CD14-positive monocyte (primary cell): Measurements from ENCODE around the gene P4HA2. TPM values are rescaled to one million over a fixed set of nuclear protein-coding genes. Genes with fewer than 3 reads are reported as not detected.

Experiments used
- DNase-seq, 3 donors: peaks; one replicate each; pipeline ENCODE4 v3.0.0-alpha.2; 2011 to 2022
- H2AFZ ChIP-seq: 2 replicates; pipeline ENCODE4 v1.6.0; 2012; ENCODE audit warnings: mild to moderate bottlenecking, low read depth, low read length, inconsistent platforms; ENCODE audit not compliant: insufficient read depth, poor library complexity, severe bottlenecking
- H3K27ac ChIP-seq, 2 donors: 1 replicate in 1 of 2; 2 replicates in 1 of 2; pipeline ENCODE4 v1.5.1; 2012 to 2013; ENCODE audit warnings: low read length in 2 of 2, control low read depth in 1 of 2, inconsistent platforms in 1 of 2, low read depth in 1 of 2, mild to moderate bottlenecking in 1 of 2
- H3K27me3 ChIP-seq, 2 donors: one replicate each; pipeline versions ENCODE4 v1.6.0 to v1.6.1; 2011 to 2013; ENCODE audit warnings: low read length in 2 of 2; ENCODE audit not compliant: control insufficient read depth in 2 of 2, insufficient read depth in 2 of 2
- H3K36me3 ChIP-seq, 2 donors: replicated peaks in 1 of 2; 1 replicate in 1 of 2; 2 replicates in 1 of 2; pipeline versions ENCODE4 v1.5.1 to v1.6.1; 2012 to 2013; ENCODE audit warnings: low read length in 2 of 2, control low read depth in 1 of 2, inconsistent platforms in 1 of 2, mild to moderate bottlenecking in 1 of 2; ENCODE audit not compliant: insufficient read depth in 2 of 2, control insufficient read depth in 1 of 2
- H3K4me1 ChIP-seq, 2 donors: 1 replicate in 1 of 2; 2 replicates in 1 of 2; pipeline versions ENCODE4 v1.5.1 to v1.6.1; 2012 to 2013; ENCODE audit warnings: low read length in 2 of 2, control low read depth in 1 of 2, inconsistent platforms in 1 of 2, mild to moderate bottlenecking in 1 of 2, moderate library complexity in 1 of 2; ENCODE audit not compliant: insufficient read depth in 2 of 2, control insufficient read depth in 1 of 2
- H3K4me2 ChIP-seq: replicated peaks from 2 replicates; pipeline ENCODE3; 2012; ENCODE audit warnings: low read length, moderate library complexity, mild to moderate bottlenecking; ENCODE audit not compliant: poor library complexity, severe bottlenecking; ENCODE audit errors: extremely low read depth
- H3K4me3 ChIP-seq, 3 experiments: fragments of 200-600 bp in 1 of 3; sonication (generic) in 1 of 3; replicated peaks in 1 of 3; 1 replicate in 2 of 3; 2 replicates in 1 of 3; pipeline ENCODE4 v1.5.1; 2011 to 2013; ENCODE audit warnings: low read length in 3 of 3, mild to moderate bottlenecking in 3 of 3, control low read depth in 2 of 3, low read depth in 2 of 3, inconsistent platforms in 1 of 3, moderate library complexity in 1 of 3
- H3K79me2 ChIP-seq: 2 replicates; pipeline ENCODE4 v1.6.0; 2012; ENCODE audit warnings: mild to moderate bottlenecking, control low read depth, inconsistent platforms, low read length, moderate library complexity; ENCODE audit not compliant: insufficient read depth
- H3K9ac ChIP-seq: 2 replicates; pipeline ENCODE4 v1.6.0; 2017; ENCODE audit warnings: low read length, mild to moderate bottlenecking; ENCODE audit not compliant: insufficient read depth, poor library complexity, severe bottlenecking
- H3K9me3 ChIP-seq, 2 donors: replicated peaks in 1 of 2; 1 replicate in 1 of 2; 2 replicates in 1 of 2; pipeline versions ENCODE4 v1.5.1 to v1.6.1; 2012 to 2013; ENCODE audit warnings: low read length in 2 of 2, control low read depth in 1 of 2; ENCODE audit not compliant: control insufficient read depth in 1 of 2, insufficient read depth in 1 of 2
- H4K20me1 ChIP-seq: 2 replicates; pipeline ENCODE4 v1.6.0; 2012; ENCODE audit warnings: mild to moderate bottlenecking, low read length, control low read depth, moderate library complexity; ENCODE audit not compliant: insufficient read depth
- H3K27ac Mint-ChIP-seq, 7 donors: one replicate each; pipeline ENCODE4 v1.8.0; 2020; ENCODE audit warnings: mild to moderate bottlenecking in 7 of 7, mixed read lengths in 7 of 7, moderate library complexity in 6 of 7, inconsistent platforms in 2 of 7
- H3K27me3 Mint-ChIP-seq, 3 donors: one replicate each; pipeline ENCODE4 v1.8.0; 2021 to 2022; ENCODE audit warnings: low read depth in 3 of 3, mild to moderate bottlenecking in 3 of 3, mixed read lengths in 3 of 3, moderate library complexity in 3 of 3, inconsistent platforms in 1 of 3
- H3K36me3 Mint-ChIP-seq, 2 donors: one replicate each; pipeline ENCODE4 v1.8.0; 2020; ENCODE audit warnings: mixed read lengths in 2 of 2, inconsistent platforms in 1 of 2, mild to moderate bottlenecking in 1 of 2
- H3K4me1 Mint-ChIP-seq: one replicate; pipeline ENCODE4 v1.8.0; 2020; ENCODE audit warnings: mild to moderate bottlenecking, mixed read lengths
- H3K4me3 Mint-ChIP-seq, 2 donors: one replicate each; pipeline ENCODE4 v1.8.0; 2020; ENCODE audit warnings: mild to moderate bottlenecking in 2 of 2, mixed read lengths in 2 of 2, moderate library complexity in 1 of 2
- H3K9me3 Mint-ChIP-seq, 7 donors: one replicate each; pipeline ENCODE4 v1.8.0; 2020 to 2022; ENCODE audit warnings: mixed read lengths in 7 of 7, mild to moderate bottlenecking in 6 of 7, moderate library complexity in 6 of 7, inconsistent platforms in 2 of 7
- WGBS: methylation state at CpG from one replicate; pipeline ENCODE4 v1.1.5; 2013; ENCODE audit warnings: missing lambda C conversion rate; ENCODE audit not compliant: insufficient coverage; 5-methylcytosine and 5-hydroxymethylcytosine counted together
- intact Hi-C, 2 donors: fragments of 100-400 bp; cut with micrococcal nuclease; formaldehyde crosslinking; loops; one replicate each; pipeline versions ENCODE4 v1.15.0 to v1.15.1; 2023
- polyA plus RNA-seq, 3 donors: library from polyadenylated mRNA; depleted of rRNA in 1 of 3; unstranded in 2 of 3; stranded (reverse) in 1 of 3; fragments of 300-500 nt in 2 of 3; fragments of >200 nt in 1 of 3; fragmentation: Illumina TruSeq in 2 of 3; gene quantifications; 1 replicate in 2 of 3; 2 replicates in 1 of 3; pipeline ENCODE4 v1.2.3, GENCODE V29; 2012 to 2021
- TF ChIP-seq, protein P1 (sequence below): fragments of 200-600 bp; IDR thresholded peaks from one replicate; pipeline ENCODE4 v1.8.0; 2022; ENCODE audit warnings: antibody characterized with exemption, mild to moderate bottlenecking

Gene P4HA2
- polyA plus RNA-seq, 3 donors: 0.12 to 0.99 (median 0.45) TPM

DNA sequence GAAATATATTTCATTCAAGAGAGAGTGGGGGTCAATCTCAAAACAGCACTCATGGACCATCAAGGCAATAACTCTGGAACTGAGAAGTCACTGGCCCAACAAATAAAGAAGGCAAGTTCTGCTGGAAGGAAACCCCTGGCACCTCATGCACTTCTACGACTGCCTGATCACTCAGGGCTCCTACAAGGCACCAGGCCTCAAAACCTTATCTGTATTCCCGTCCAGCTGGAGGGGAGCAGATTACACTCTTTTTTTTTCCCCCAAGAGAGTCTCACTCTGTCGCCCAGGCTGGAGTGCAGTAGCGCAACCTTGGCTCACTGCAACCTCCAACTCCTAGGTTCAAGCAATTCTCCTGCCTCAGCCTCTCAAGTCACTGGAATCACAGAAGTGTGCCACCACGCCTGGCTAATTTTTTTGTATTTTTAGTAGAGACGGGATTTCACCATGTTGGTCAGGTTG, 49.9 kb downstream of the P4HA2 start:
- intact Hi-C loops: loop anchor here in 1 of 2 donors (5.0 kb wide), 1 partner anchor 110 kb away; no protein-coding TSS in a partner anchor
- H3K4me1 Mint-ChIP-seq: peaks cover 18% of the 10 kb centered on the region
- H3K27ac ChIP-seq: no peak overlapping the region
- WGBS: 100% methylated on average over 3 of the region's 6 CpGs
- no peak overlapping the region for H3K4me3 Mint-ChIP-seq
- H2AFZ ChIP-seq: no peak overlapping the region
- H3K4me3 ChIP-seq: no peak overlapping the region
- peak overlapping the region in 1 of 7 donors; percentile 1 for H3K27ac Mint-ChIP-seq
- no peaks in the 10 kb centered on the region for H4K20me1 ChIP-seq
- H3K27me3 Mint-ChIP-seq: peaks cover 0 to 3% (median 2%) of the 10 kb centered on the region in 3 donors
- H3K4me2 ChIP-seq: no peak overlapping the region
- H3K27me3 ChIP-seq: no peaks in the 10 kb centered on the region
- no peaks in the 10 kb centered on the region for H3K36me3 Mint-ChIP-seq
- H3K79me2 ChIP-seq: no peaks in the 10 kb centered on the region
- no peaks in the 10 kb centered on the region for H3K9me3 ChIP-seq
- H3K4me1 ChIP-seq: peaks cover 7 to 12% of the 10 kb centered on the region in 2 donors
- no peak for DNase-seq
- H3K36me3 ChIP-seq: no peaks in the 10 kb centered on the region
- H3K9ac ChIP-seq: no peak overlapping the region
- H3K9me3 Mint-ChIP-seq: peaks cover 0 to 7% (median 0%) of the 10 kb centered on the region in 7 donors
- TF ChIP-seq, protein P1, sequence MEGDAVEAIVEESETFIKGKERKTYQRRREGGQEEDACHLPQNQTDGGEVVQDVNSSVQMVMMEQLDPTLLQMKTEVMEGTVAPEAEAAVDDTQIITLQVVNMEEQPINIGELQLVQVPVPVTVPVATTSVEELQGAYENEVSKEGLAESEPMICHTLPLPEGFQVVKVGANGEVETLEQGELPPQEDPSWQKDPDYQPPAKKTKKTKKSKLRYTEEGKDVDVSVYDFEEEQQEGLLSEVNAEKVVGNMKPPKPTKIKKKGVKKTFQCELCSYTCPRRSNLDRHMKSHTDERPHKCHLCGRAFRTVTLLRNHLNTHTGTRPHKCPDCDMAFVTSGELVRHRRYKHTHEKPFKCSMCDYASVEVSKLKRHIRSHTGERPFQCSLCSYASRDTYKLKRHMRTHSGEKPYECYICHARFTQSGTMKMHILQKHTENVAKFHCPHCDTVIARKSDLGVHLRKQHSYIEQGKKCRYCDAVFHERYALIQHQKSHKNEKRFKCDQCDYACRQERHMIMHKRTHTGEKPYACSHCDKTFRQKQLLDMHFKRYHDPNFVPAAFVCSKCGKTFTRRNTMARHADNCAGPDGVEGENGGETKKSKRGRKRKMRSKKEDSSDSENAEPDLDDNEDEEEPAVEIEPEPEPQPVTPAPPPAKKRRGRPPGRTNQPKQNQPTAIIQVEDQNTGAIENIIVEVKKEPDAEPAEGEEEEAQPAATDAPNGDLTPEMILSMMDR: no peak

DNA sequence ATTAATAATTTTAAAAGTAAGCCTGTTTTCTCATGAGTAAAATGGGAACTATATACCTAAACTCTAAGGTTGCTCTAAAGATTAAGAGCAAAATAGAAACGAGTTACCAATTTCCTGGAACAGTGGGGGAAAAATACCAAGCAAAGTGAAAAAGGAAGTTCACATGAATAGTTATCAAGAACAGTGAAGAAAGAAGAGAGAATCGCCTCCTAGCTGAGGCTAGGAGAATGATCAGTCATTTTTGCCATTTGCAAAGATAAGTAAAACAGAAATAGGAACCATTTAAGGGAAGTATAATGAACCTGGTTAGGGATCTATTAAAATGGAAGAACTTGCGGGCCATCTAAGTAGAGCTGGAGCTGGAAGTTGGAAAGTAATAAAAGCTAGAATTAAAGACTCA, 50.7 kb downstream of the P4HA2 start:
- H3K27me3 Mint-ChIP-seq: peaks cover under 1 to 7% (median 2%) of the 10 kb centered on the region in 3 donors
- TF ChIP-seq, protein P1: peak; percentile 36
- Histone ChIP-seq H3K9me3 (no peaks in the 10 kb centered on the region), H4K20me1 (no peaks in the 10 kb centered on the region), H3K4me2 (no peak overlapping the region), H3K36me3 (no peaks in the 10 kb centered on the region), H3K27ac (no peak overlapping the region), H3K4me1 (peaks cover 7 to 12% of the 10 kb centered on the region in 2 donors), H3K79me2 (no peaks in the 10 kb centered on the region), H3K4me3 (no peak overlapping the region), H3K27me3 (no peaks in the 10 kb centered on the region), H3K9ac (no peak overlapping the region), H2AFZ (peak overlapping the region; percentile 16)
- 0% methylated on average over 2 of the region's 3 CpGs for WGBS
- no peaks in the 10 kb centered on the region for H3K36me3 Mint-ChIP-seq
- H3K4me3 Mint-ChIP-seq: peak overlapping the region in 1 of 2 donors; percentile 49
- peaks cover 18% of the 10 kb centered on the region for H3K4me1 Mint-ChIP-seq
- H3K9me3 Mint-ChIP-seq: peaks cover 0 to 4% (median 0%) of the 10 kb centered on the region in 7 donors
- intact Hi-C loops: loop anchor here in 1 of 2 donors (5.0 kb wide), 1 partner anchor 110 kb away; no protein-coding TSS in a partner anchor
- peak; percentile 15 to 28 (median 25) for DNase-seq
- no peak overlapping the region for H3K27ac Mint-ChIP-seq
